ENCODE measurements around the gene HOXA1.
"Not testable (repeated sequence)": the region's sequence is repeated elsewhere in the genome, so short reads cannot be mapped to it uniquely, and the experiment has no call there.

Gene HOXA1

DNA sequence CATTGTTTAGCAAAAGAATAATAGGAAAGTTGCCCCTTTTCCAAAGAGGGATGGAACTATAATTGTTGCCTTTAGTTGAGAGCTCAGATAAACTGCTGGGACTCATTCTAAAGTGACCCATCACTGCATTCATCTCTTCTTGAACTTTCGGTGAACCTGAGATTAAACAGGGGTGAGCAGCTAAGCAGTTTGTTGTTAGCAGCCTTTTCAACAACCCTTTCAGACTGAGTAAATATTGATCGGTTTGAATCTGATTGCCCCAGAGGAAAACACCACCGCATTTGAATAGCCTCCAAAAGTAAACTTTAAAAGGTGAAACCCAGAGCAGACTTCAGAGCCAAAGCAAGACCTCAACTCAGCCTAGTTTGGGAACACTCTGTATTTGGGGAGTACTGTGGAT lies 4.7 kb downstream of the HOXA1 start:
- peak; percentile 46 to 81 for DNase-seq

- no peak for DNase-seq
These were observed 7.5 kb downstream of the HOXA1 start for GRCh38 chr7:27088002-27088922.

GRCh38 chr7:27083646-27084045 lies 12.2 kb downstream of the HOXA1 start:
- DNase-seq = no peak

GRCh38 chr7:27082171-27082570 lies 13.6 kb downstream of the HOXA1 start:
- DNase-seq = no peak

- no peak for DNase-seq
These were observed 14.9 kb downstream of the HOXA1 start for GRCh38 chr7:27080844-27081436.

DNA sequence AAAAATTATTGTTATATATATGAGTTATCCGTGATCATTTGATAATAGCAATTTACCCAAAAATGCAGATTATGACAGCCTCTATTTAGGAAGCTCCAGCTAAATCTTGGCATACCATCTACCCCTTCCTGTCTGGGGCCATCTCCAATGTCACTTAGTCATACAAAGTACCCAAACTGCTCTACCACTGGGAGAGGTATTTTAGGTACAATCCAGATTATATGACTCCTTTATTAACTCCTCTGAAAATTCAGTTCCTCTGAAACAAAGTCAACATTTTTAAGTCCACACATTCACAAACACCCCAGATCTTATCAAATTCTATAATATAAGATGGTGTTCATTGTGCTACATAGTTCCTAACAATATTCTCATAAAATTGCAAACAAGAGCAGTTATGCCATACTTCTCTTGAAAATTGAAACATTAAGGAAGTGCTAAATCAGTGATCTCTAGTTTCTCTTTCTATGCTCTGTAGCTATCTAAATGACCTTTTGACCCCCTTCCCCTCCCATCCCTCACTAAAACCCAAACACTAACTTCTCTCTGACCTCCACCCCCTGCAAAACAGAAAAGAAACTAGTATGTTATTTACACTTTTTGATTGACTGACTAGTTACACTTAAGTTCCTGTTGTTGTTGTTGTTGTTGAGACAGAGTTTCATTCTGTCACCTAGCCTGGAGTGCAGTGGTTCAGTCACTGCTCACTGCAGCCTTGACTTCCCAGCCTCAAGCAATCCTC lies 16.4 kb downstream of the HOXA1 start:
- no peak for DNase-seq

DNA sequence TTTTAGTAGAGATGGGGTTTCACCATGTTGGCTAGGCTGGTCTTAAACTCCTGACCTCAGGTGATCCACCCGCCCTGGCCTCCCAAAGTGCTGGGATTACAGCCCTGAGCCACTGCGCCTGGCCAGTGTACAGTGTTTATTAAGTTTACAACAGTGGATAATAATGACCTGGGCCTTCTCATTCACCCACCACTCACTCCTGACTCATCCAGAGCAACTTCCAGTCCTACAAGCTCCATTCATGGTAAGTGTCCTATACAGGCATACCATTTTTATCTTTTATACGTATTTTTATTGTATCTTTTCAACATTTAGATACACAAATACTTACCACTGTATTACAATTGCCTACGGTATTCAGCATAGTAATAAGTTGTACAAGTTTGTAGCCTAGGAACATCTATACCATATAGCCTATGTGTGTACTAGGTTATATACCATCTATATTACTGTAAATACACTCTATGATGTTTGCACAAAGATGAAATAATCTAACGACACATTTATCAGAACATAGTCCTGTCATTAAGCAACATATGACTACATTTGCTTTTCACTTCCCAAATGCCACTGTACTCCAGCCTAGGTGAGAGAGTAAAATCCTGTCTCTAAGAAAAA lies 17.1 kb downstream of the HOXA1 start:
- no peak for DNase-seq

DNA sequence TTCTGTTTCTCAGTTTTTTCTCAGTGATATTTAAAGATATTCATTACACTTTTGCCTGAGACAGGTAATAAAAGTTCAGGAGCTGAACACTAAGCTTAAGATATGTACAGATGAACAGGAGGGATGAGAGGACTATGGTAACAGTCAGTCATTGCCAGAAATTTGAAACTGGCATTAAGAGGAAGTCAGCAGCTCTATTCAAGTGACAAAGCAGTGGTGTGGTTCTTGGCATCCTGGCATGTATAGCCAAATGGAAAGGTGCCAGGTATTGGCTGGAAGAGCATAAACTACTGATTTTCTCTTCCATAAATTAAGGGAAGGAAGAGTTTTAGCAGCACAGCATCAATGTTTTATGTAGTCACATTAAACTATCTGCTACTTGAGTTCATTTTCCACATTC lies 22.7 kb downstream of the HOXA1 start:
- DNase-seq = no peak

GRCh38 chr7:27071622-27072390 lies 24.0 kb downstream of the HOXA1 start:
- no peak for DNase-seq

GRCh38 chr7:27068259-27068658 lies 27.5 kb downstream of the HOXA1 start:
- no peak for DNase-seq

GRCh38 chr7:27066148-27066547 lies 29.7 kb downstream of the HOXA1 start:
- DNase-seq = no peak

DNA sequence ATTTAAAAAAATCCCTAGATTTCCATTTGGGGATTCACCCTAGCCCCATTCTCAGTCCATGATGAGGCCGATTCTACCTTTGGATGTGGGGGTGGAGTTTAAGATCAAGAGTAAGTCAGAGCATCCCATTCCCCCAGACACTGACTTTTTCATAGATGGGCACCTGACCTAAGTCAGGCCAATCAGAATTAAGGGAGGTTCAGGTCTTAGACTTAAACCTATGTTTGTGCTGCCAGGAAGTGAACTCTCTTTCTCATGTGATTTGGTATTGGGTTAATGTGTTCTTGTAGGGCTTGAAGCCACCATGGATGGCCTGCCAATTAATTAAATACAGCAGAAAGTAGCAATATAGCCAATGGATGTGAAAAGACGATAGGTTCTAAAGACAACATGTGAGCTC lies 30.1 kb downstream of the HOXA1 start:
- no peak for DNase-seq

DNA sequence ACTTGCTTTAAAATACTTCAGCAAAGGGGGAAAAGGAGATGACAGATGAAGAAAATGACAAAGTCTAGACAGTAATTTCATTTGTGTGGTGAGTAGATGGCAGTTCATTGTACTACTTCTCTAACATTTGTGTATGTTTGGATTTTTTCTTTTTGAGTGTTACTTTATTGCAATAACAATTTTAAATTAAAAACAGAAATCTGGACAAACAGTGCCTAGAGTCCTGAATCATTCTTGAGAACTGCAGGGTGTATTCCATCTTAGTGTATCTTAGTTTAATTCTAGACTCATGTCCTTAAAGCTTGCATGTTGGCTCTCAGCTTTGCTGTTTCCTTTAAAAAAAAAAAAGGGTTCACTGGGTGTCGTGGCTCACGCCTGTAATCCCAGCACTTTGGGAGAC lies 31.1 kb downstream of the HOXA1 start:
- no peak for DNase-seq

- DNase-seq = no peak
These were observed 31.6 kb downstream of the HOXA1 start for GRCh38 chr7:27064159-27064558.

GRCh38 chr7:27062946-27063345 lies 32.9 kb downstream of the HOXA1 start:
- no peak for DNase-seq

DNA sequence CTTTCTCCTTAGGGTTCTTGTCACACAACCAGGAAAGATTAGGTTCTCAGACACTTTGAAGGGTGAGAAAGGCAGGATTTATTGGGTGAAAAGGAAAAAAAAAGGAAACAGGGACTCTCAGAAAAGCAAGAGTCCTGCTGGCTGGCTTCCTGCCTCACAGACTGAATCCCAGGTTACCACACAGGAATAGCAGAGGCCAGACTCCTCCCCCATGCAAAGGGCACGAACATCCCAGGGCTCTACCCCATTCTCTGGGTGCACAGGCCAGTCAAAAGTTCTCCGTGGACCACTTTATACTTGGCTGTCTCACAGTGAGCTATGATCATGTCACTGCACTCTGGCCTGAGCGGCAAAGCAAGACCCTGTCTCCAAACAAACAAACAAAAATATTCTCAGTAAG lies 42.6 kb downstream of the HOXA1 start:
- DNase-seq = no peak

GRCh38 chr7:27051451-27051850 lies 44.3 kb downstream of the HOXA1 start:
- no peak for DNase-seq

- DNase-seq = no peak
These were observed 47.4 kb downstream of the HOXA1 start for GRCh38 chr7:27048438-27048837.

DNA sequence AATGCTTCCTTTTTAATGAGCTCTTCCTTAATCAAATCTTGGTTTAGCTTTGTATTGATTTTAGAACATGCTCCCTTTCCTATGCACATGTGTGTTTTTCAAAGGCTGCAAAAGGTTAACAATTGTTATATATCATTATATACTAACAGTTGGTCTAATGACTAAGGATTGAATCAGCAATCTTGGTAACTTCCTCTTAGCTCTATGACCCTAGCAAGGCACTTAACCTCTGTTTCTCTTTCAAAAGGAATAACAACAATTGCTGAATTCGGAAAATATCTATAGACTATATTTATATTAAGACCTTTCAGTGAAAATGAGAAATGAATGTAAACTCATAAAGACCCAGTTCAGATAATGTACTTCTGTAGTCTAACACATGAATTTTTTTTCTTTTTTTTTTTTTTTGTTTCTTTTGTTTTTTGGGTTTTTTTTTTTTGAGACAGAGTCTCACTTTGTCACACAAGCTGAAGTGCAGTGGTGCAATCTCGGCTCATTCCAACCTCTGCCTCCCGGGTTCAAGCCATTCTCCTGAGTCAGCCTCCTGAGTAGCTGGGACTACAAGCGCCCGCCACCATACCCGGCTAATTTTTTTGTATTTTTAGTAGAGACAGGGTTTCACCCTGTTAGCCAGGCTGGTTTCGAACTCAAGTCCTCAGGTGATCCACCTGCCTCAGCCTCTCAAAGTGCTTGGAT lies 48.8 kb downstream of the HOXA1 start:
- DNase-seq = no peak

- not testable (repeated sequence) for DNase-seq
These were observed 49.8 kb downstream of the HOXA1 start for GRCh38 chr7:27045972-27046371.

DNA sequence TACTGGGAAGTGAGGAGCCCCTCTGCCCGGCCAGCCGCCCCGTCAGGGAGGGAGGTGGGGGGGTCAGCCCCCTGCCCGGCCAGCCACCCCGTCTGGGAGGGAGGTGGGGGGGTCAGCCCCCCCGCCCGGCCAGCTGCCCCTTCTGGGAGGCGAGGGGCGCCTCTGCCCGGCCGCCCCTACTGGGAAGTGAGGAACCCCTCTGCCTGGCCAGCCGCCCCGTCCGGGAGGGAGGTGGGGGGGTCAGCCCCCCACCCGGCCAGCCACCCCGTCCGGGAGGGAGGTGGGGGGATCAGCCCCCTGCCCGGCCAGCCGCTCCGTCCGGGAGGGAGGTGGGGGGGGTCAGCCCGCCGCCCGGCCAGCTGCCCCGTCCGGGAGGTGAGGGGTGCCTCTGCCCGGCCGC lies 50.7 kb downstream of the HOXA1 start:
- not testable (repeated sequence) for DNase-seq
